Ascending aorta (tissue), 2 donors: Measurements from ENCODE around the gene ACACA. TPM values are rescaled to one million over a fixed set of nuclear protein-coding genes. Genes with fewer than 3 reads are reported as not detected.

Source experiments
- DNase-seq, 2 donors: peaks; one replicate each; pipeline ENCODE4 v3.0.0-alpha.2; 2019; ENCODE audit warnings: low spot score in 2 of 2
- H3K27ac ChIP-seq, 2 donors: fragments of 200-600 bp; sonication (generic); one replicate each; pipeline ENCODE4 v1.5.1; 2016 to 2017; ENCODE audit warnings: mild to moderate bottlenecking in 1 of 2
- H3K27me3 ChIP-seq: fragments of 200-600 bp; sonication (generic); one replicate; pipeline ENCODE4 v1.5.1; 2017
- H3K36me3 ChIP-seq, 2 donors: fragments of 200-600 bp; sonication (generic); one replicate each; pipeline ENCODE4 v1.5.1; 2016
- H3K4me1 ChIP-seq, 2 donors: fragments of 200-600 bp; sonication (generic); one replicate each; pipeline ENCODE4 v1.5.1; 2016 to 2017; ENCODE audit warnings: mild to moderate bottlenecking in 1 of 2
- H3K4me3 ChIP-seq, 2 donors: fragments of 200-600 bp; sonication (generic); one replicate each; pipeline ENCODE4 v1.5.1; 2016 to 2017; ENCODE audit warnings: mild to moderate bottlenecking in 1 of 2
- H3K9me3 ChIP-seq, 2 donors: fragments of 200-600 bp; sonication (generic); one replicate each; pipeline ENCODE4 v1.5.1; 2016
- CTCF ChIP-seq, 3 experiments: fragments of 200-600 bp in 2 of 3; fragments of 450-650 bp in 1 of 3; sonication (generic) in 2 of 3; IDR thresholded peaks; one replicate each; pipeline ENCODE4 v1.5.1; 2016 to 2019; ENCODE audit warnings: antibody characterized with exemption in 3 of 3, mild to moderate bottlenecking in 1 of 3, moderate library complexity in 1 of 3
- intact Hi-C: fragments of 100-400 bp; cut with DNase I; formaldehyde crosslinking; loops from one replicate; pipeline ENCODE4 v1.15.1; 2023
- total RNA-seq: library from RNA; depleted of rRNA; stranded (reverse); fragments of >200 nt; gene quantifications from one replicate; pipeline ENCODE4 v1.1.0, GENCODE V29; 2016

ACACA gene
- total RNA-seq, 1 donor from 2014 or later, result 69.0 TPM

GRCh38 chr17:37097154-37097553 is 309.5 kb downstream of the ACACA start:
- Histone ChIP-seq H3K27me3 (no peaks in the 10 kb centered on the region), H3K36me3 (peaks cover 25 to 36% of the 10 kb centered on the region in 2 donors), H3K4me1 (no peaks in the 10 kb centered on the region), H3K9me3 (no peaks in the 10 kb centered on the region), H3K4me3 (no peak overlapping the region), H3K27ac (no peak overlapping the region)
- intact Hi-C loops, result no loop called here
- DNase-seq, result no peak
- no peak for TF ChIP-seq CTCF (IDR thresholded peaks at IDR 0.05)

- Histone ChIP-seq H3K27me3 (no peaks in the 10 kb centered on the region), H3K9me3 (no peaks in the 10 kb centered on the region), H3K27ac (no peak overlapping the region), H3K36me3 (peaks cover 25 to 36% of the 10 kb centered on the region in 2 donors), H3K4me1 (no peaks in the 10 kb centered on the region), H3K4me3 (no peak overlapping the region)
- TF ChIP-seq CTCF (IDR thresholded peaks at IDR 0.05), result no peak
- intact Hi-C loops, result no loop called here
- DNase-seq, result no peak
Measured at GRCh38 chr17:37096071-37096470, 310.6 kb downstream of the ACACA start.

GRCh38 chr17:37094391-37094790 is 312.2 kb downstream of the ACACA start:
- no peak for DNase-seq
- intact Hi-C loops, result no loop called here
- TF ChIP-seq CTCF (IDR thresholded peaks at IDR 0.05), result no peak
- no peak overlapping the region for H3K4me3 ChIP-seq
- no peaks in the 10 kb centered on the region for H3K4me1 ChIP-seq
- H3K9me3 ChIP-seq, result no peaks in the 10 kb centered on the region
- peaks cover 25 to 38% of the 10 kb centered on the region in 2 donors for H3K36me3 ChIP-seq
- no peak overlapping the region for H3K27ac ChIP-seq
- H3K27me3 ChIP-seq, result no peaks in the 10 kb centered on the region

- intact Hi-C loops, result no loop called here
Measured at GRCh38 chr17:37092701-37093100, 313.9 kb downstream of the ACACA start.

GRCh38 chr17:37092071-37092470 is 314.6 kb downstream of the ACACA start:
- Histone ChIP-seq H3K27me3 (no peaks in the 10 kb centered on the region), H3K4me1 (no peaks in the 10 kb centered on the region), H3K9me3 (no peaks in the 10 kb centered on the region), H3K27ac (no peak overlapping the region), H3K4me3 (no peak overlapping the region), H3K36me3 (peaks cover 23 to 42% of the 10 kb centered on the region in 2 donors)
- intact Hi-C loops, result no loop called here
- DNase-seq, result no peak
- TF ChIP-seq CTCF (IDR thresholded peaks at IDR 0.05), result no peak

More at GRCh38 chr17:37092701-37093100, 313.9 kb downstream of the ACACA start:
- H3K9me3 ChIP-seq, result no peaks in the 10 kb centered on the region
- no peaks in the 10 kb centered on the region for H3K4me1 ChIP-seq
- no peak overlapping the region for H3K4me3 ChIP-seq
- H3K27ac ChIP-seq, result no peak overlapping the region
- H3K36me3 ChIP-seq, result peaks cover 25 to 43% of the 10 kb centered on the region in 2 donors
- no peaks in the 10 kb centered on the region for H3K27me3 ChIP-seq
- TF ChIP-seq CTCF (IDR thresholded peaks at IDR 0.05), result no peak
- no peak for DNase-seq

GRCh38 chr17:37090941-37091340 is 315.7 kb downstream of the ACACA start:
- Histone ChIP-seq H3K36me3 (peaks cover 16 to 42% of the 10 kb centered on the region in 2 donors), H3K27ac (no peak overlapping the region), H3K4me1 (no peaks in the 10 kb centered on the region), H3K9me3 (no peaks in the 10 kb centered on the region), H3K27me3 (no peaks in the 10 kb centered on the region), H3K4me3 (no peak overlapping the region)
- TF ChIP-seq CTCF (IDR thresholded peaks at IDR 0.05), result no peak
- DNase-seq, result no peak
- intact Hi-C loops, result no loop called here
